ENCODE measurements around the gene S100P. TPM values are rescaled to one million over a fixed set of nuclear protein-coding genes. Genes with fewer than 3 reads are reported as not detected.

S100P gene
- 1 to 10 TPM; 3.4 to 4.3 TPM for total RNA-seq

GRCh38 chr4:6693231-6694176, at the start of gene S100P:
S100P (plus strand) TSS chr4:6693878; CDS start chr4:6693933, 55 bp downstream.
- no peak for DNase-seq
- Mint-ChIP-seq H3K4me1 (ENCODE audit: low read depth) (peaks cover 83% of the 10 kb centered on the region), H3K9me3 (no peaks in the 10 kb centered on the region), H3K27ac (peak within 1 kb of the TSS; percentile 92), H3K4me3 (peak within 1 kb of the TSS; percentile 65), H3K36me3 (ENCODE audit: low read depth) (no peaks in the 10 kb centered on the region), H3K27me3 (no peaks in the 10 kb centered on the region)
- ChIA-PET CTCF (interaction anchor here (0.9 to 2.9 kb wide), 8 partner anchors 8 to 20 kb away, joined by 3 to 8 read pairs (median 5); partner anchors contain the start of gene MRFAP1L1), POLR2A (interaction anchor here (0.8 to 6.9 kb wide), 7 partner anchors 15 to 91 kb away, joined by 3 to 74 read pairs (median 8); partner anchors contain the start of genes BLOC1S4, MRFAP1 and MRFAP1L1)
- no peak for TF ChIP-seq CTCF (IDR thresholded peaks at IDR 0.05)
- no peak for ATAC-seq
- intact Hi-C loops (cut with micrococcal nuclease) = no loop called here

- H3K27ac Mint-ChIP-seq = no peak overlapping the region
Measured at GRCh38 chr4:6644792-6645530, 48.7 kb upstream of the S100P start.

GRCh38 chr4:6647169-6647568, 46.5 kb upstream of the S100P start:
- Mint-ChIP-seq H3K27me3 (no peaks in the 10 kb centered on the region), H3K27ac (no peak overlapping the region), H3K9me3 (no peaks in the 10 kb centered on the region), H3K4me1 (ENCODE audit: low read depth) (peaks cover 17% of the 10 kb centered on the region), H3K36me3 (ENCODE audit: low read depth) (peaks cover 13% of the 10 kb centered on the region), H3K4me3 (no peak overlapping the region)
- intact Hi-C loops (cut with micrococcal nuclease) = no loop called here
- no peak for TF ChIP-seq CTCF (IDR thresholded peaks at IDR 0.05)
- POLR2A ChIA-PET = interaction anchor here (1.2 to 3.5 kb wide), 3 partner anchors 11 to 69 kb away, joined by 3 to 19 read pairs (median 7); partner anchors contain the start of gene BLOC1S4
- CTCF ChIA-PET = interaction anchor here (1.3 kb wide), 1 partner anchor 16 kb away, joined by 5 read pairs; no protein-coding TSS in a partner anchor
- DNase-seq (no peak), ATAC-seq (no peak)

More at GRCh38 chr4:6644792-6645530, 48.7 kb upstream of the S100P start:
- TF ChIP-seq CTCF (IDR thresholded peaks at IDR 0.05) = no peak
- CTCF ChIA-PET = interaction anchor here (1.0 to 1.6 kb wide), 3 partner anchors 9 to 229 kb away, joined by 3 to 4 read pairs (median 3); no protein-coding TSS in a partner anchor
- H3K27me3 Mint-ChIP-seq = no peaks in the 10 kb centered on the region
- peaks cover 26% of the 10 kb centered on the region for H3K4me1 Mint-ChIP-seq (ENCODE audit: low read depth)
- no peak for DNase-seq
- no peak for ATAC-seq
- H3K9me3 Mint-ChIP-seq = no peaks in the 10 kb centered on the region
- intact Hi-C loops (cut with micrococcal nuclease) = no loop called here
- no peak overlapping the region for H3K4me3 Mint-ChIP-seq
- POLR2A ChIA-PET = interaction anchor here (3.2 to 3.5 kb wide), 2 partner anchors 13 to 28 kb away, joined by 11 to 19 read pairs; a partner anchor contains a TSS
- peaks cover 30% of the 10 kb centered on the region for H3K36me3 Mint-ChIP-seq (ENCODE audit: low read depth)

GRCh38 chr4:6647582-6648230, 46.0 kb upstream of the S100P start:
- Mint-ChIP-seq H3K27me3 (no peaks in the 10 kb centered on the region), H3K9me3 (no peaks in the 10 kb centered on the region), H3K27ac (no peak overlapping the region), H3K4me3 (no peak overlapping the region), H3K4me1 (ENCODE audit: low read depth) (peaks cover 12% of the 10 kb centered on the region), H3K36me3 (ENCODE audit: low read depth) (peaks cover 8% of the 10 kb centered on the region)
- ChIA-PET CTCF (interaction anchor here (1.3 kb wide), 1 partner anchor 16 kb away, joined by 5 read pairs; no protein-coding TSS in a partner anchor), POLR2A (interaction anchor here (3.5 kb wide), 1 partner anchor 10 kb away, joined by 19 read pairs; no protein-coding TSS in a partner anchor)
- no peak for TF ChIP-seq CTCF (IDR thresholded peaks at IDR 0.05)
- intact Hi-C loops (cut with micrococcal nuclease) = no loop called here
- no peak for ATAC-seq
- DNase-seq = no peak
